HuH-7 (cell line): ENCODE results near the gene RBM11.
"Not testable (repeated sequence)": the region's sequence is repeated elsewhere in the genome, so short reads cannot be mapped to it uniquely, and the experiment has no call there.

ENCODE experiments used
- DNase-seq: peaks from one replicate; pipeline ENCODE4 v3.0.0; 2011; ENCODE audit warnings: low spot score

RBM11 gene

GRCh38 chr21:14215971-14216641 is at the start of gene RBM11:
RBM11 (plus strand) TSS chr21:14216157; CDS start chr21:14216187, 30 bp downstream.
- DNase-seq = peak; percentile 44

- DNase-seq = not testable (repeated sequence)
These were observed 49.3 kb upstream of the RBM11 start for GRCh38 chr21:14166463-14167223.

GRCh38 chr21:14206222-14206621 is 9.7 kb upstream of the RBM11 start:
- no peak for DNase-seq

- no peak for DNase-seq
These were observed 5.2 kb upstream of the RBM11 start, which contains the start of gene LIPI for GRCh38 chr21:14210738-14211137. LIPI (minus strand) TSS chr21:14210955; CDS start chr21:14210845, 110 bp downstream.

- DNase-seq = no peak
These were observed 2.8 kb upstream of the RBM11 start for GRCh38 chr21:14213164-14213563.

- no peak for DNase-seq
These were observed 7.4 kb downstream of the RBM11 start for GRCh38 chr21:14223365-14223764.

- no peak for DNase-seq
These were observed 13.4 kb downstream of the RBM11 start for GRCh38 chr21:14229399-14229798.

GRCh38 chr21:14235101-14235500 is 19.1 kb downstream of the RBM11 start:
- no peak for DNase-seq

- DNase-seq = no peak
These were observed 20.2 kb downstream of the RBM11 start for GRCh38 chr21:14236180-14236579.

- no peak for DNase-seq
These were observed 23.3 kb downstream of the RBM11 start for GRCh38 chr21:14239281-14239680.

GRCh38 chr21:14241297-14241696 is 25.3 kb downstream of the RBM11 start:
- no peak for DNase-seq

- DNase-seq = no peak
These were observed 27.5 kb downstream of the RBM11 start for GRCh38 chr21:14243461-14243860.

GRCh38 chr21:14243874-14244273 is 27.9 kb downstream of the RBM11 start:
- DNase-seq = peak; percentile 28

- DNase-seq = no peak
These were observed 29.0 kb downstream of the RBM11 start for GRCh38 chr21:14244911-14245310.

- no peak for DNase-seq
These were observed 29.8 kb downstream of the RBM11 start for GRCh38 chr21:14245711-14246110.

GRCh38 chr21:14251336-14251735 is 35.4 kb downstream of the RBM11 start:
- no peak for DNase-seq

GRCh38 chr21:14259747-14260146 is 43.8 kb downstream of the RBM11 start:
- peak; percentile 31 for DNase-seq

GRCh38 chr21:14260174-14260764 is 44.3 kb downstream of the RBM11 start:
- DNase-seq = no peak

GRCh38 chr21:14262039-14262438 is 46.1 kb downstream of the RBM11 start:
- no peak for DNase-seq

- no peak for DNase-seq
These were observed 47.9 kb downstream of the RBM11 start for GRCh38 chr21:14263879-14264278.

- no peak for DNase-seq
These were observed 49.1 kb downstream of the RBM11 start for GRCh38 chr21:14265023-14265422.

GRCh38 chr21:14267076-14267475 is 51.1 kb downstream of the RBM11 start:
- peak; percentile 20 for DNase-seq

- DNase-seq = no peak
These were observed 54.7 kb downstream of the RBM11 start for GRCh38 chr21:14270631-14271030.
